A673 (cell line): Measurements from ENCODE around the gene SRPX.

Experiments used
- CTCF ChIP-seq: fragments of 300-800, 200-600 bp; sonication (generic); conservative IDR thresholded peaks from 2 replicates; pipeline ENCODE4 v1.5.1; 2017; ENCODE audit warnings: low read depth, mild to moderate bottlenecking, antibody characterized with exemption, low read length, moderate library complexity, mixed read lengths
- EZH2 ChIP-seq: fragments of 200-600 bp; sonication (generic); IDR thresholded peaks from 2 replicates; pipeline ENCODE4 v1.6.1; 2017; ENCODE audit warnings: borderline replicate concordance, low read depth, mild to moderate bottlenecking, mixed read lengths, antibody characterized with exemption, low read length; ENCODE audit not compliant: poor library complexity, severe bottlenecking

- TF ChIP-seq CTCF = no peak
- TF ChIP-seq EZH2 = no peak
These were observed 16.4 kb upstream of the SRPX start for GRCh38 chrX:38236901-38237615.
